ENCODE data around the gene AMPD2. TPM values are rescaled to one million over a fixed set of nuclear protein-coding genes. Genes with fewer than 3 reads are reported as not detected.

Gene AMPD2
- total and polyA plus RNA-seq, 9 of the 15 experiments (the other 6 are each of a cell fraction or from before 2014, with no cell fraction given) = 2.0 to 77.7 (median 28.2) TPM

GRCh38 chr1:109634292-109634691 is 14.7 kb downstream of the AMPD2 start (continued):
- no peak for TF ChIP-seq ZBTB43 (CRISPR knock-in tag; IDR thresholded peaks at IDR 0.05)
- no peak for TF ChIP-seq CTBP1 (IDR thresholded peaks at IDR 0.05; ENCODE audit: borderline replicate concordance)
- TF ChIP-seq ZNF277 (CRISPR knock-in tag; IDR thresholded peaks at IDR 0.05; ENCODE audit: borderline replicate concordance) = no peak
- TF ChIP-seq KAT7 (CRISPR knock-in tag; IDR thresholded peaks at IDR 0.05; ENCODE audit: borderline replicate concordance) = no peak
- no peak for TF ChIP-seq HBP1 (CRISPR knock-in tag; IDR thresholded peaks at IDR 0.05)
